Endometrium (tissue), 2 donors: ENCODE data around the gene SAP25.
"Not testable (repeated sequence)": the region's sequence is repeated elsewhere in the genome, so short reads cannot be mapped to it uniquely, and the experiment has no call there.

Experiments used
- FAIRE-seq: peaks from 2 replicates; lab custom pipeline; 2012; peaks lifted over from hg19 to GRCh38; lab: Jason Lieb, UNC
- donor health status: control.
- donor health status: control.

SAP25 gene

DNA sequence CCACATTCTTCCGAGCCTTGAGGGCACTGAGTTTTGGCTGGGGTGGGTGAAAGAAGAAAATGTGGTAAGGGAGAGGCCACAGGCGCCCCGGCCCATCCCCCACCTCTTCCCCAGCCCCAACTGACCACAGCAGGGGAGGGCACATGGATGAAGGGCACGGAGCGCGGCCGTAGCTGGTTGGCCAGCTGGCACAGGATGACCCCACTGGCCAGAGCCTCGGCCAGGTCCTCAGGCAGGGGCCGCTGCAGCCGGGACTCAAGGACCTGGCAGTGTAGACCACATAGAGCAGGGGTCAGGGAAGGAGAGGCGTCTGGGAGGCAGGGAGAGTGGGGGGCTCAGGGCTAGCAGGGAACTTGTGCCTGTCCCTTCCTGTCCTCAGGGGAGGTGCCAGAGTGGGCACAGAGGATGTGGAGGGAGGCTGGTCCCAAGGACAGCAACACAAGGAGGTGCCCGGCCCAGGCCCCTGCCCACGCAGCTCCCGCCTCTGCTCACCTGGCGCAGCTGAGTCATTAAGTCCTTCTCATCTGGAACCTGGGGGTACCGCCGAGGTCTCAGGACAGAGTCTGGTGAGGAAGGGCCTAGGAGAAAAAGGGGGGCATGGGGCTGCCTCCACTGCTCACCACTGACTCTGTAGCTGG is 2.2 kb upstream of the SAP25 start:
- no peak for FAIRE-seq

DNA sequence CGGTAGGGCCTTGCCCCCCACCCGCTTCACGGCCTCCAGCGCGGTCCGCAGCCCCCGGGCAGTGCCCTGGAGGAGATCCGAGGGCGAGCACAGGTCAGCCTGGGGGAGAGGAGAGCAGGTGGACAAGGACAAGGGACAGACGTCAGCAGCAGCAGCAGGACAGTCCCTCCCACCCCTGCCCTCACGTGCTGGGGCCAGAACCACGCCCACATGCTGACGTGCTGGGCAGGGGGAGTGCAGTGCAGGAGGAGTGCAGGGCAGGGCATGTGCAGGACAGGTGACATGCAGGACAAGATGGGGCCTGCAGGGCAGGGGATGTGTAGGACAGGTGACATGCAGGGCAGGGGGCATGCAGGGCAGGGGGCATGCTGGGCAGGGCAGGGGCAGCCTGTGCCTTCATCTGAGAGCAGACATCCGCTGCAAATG is 1.5 kb upstream of the SAP25 start:
- FAIRE-seq = no peak

DNA sequence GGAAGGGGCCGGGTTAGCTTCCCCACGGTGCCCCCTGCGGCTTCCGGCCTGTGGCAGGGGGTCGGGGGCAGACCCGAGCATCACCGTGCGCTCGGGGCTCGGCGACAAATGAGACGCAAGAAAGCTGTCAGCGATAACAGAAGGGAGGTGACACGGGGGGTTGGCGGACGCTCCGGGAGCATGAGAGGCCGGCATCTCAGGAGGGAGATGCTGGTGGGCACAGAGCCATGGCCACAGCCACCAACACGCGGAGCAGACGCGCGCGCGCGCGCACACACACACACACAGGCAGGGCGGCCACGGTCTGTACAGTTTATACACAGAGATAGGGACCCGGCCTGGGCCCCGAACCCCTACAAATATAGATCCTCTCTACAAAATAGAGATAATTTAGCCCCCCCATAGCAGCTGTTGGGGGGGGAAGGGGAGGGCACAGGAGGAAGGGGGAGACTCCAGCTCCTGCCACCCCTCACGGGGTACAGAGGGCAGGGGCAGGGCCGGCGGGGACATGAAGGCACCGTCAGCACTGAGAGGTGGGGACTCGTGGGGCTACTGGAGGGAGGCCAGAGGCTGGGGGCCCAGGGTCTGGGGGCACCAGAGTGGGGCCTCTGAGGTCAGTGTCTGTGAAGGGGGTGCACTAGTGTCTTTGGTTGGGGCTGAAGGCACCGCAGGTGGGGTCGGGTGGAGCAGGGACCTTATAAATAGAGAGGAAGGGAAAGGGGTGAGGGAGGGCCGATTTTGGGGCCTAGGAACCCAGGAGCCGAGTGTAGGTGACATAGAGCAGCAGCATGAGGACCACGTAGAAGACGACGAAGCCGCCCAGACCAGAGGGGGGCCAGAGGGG is 884 bp upstream of the SAP25 start:
- no peak for FAIRE-seq

DNA sequence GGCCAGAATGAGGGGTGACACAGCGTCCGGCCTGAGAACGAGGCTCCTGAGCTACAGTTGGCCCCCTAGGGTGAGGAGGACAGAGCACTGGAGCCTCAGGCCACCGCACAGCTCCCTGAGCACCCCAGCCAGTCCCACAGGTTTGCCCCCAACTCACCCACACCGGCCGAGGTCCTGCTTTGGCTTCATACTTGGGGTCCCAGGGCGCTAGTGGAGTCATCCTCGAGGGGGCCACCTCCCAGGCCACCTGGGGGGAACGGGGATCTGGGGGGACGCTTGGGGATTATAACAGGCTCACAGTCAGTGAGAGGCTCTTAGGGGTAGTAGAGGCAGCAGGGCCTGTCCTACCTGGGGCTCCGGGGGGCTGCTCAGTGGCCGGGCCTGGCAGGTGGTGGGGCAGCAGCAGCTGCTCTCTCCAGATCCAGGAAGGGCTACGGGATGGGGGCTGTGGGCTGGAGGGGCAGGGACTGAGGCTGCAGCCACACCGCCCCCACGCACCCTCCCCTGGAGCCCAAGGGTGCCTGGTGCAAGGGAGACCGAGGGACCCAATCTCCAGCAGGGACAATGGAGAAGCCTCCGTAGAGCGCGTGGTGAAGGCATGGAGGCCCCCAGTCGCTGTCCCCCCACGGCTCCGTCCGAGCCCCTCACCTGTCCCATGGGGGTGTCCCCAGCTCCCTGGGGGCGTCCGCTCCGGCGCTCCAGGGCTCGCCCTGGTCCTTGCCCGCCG is 588 bp downstream of the SAP25 start:
- FAIRE-seq = no peak

DNA sequence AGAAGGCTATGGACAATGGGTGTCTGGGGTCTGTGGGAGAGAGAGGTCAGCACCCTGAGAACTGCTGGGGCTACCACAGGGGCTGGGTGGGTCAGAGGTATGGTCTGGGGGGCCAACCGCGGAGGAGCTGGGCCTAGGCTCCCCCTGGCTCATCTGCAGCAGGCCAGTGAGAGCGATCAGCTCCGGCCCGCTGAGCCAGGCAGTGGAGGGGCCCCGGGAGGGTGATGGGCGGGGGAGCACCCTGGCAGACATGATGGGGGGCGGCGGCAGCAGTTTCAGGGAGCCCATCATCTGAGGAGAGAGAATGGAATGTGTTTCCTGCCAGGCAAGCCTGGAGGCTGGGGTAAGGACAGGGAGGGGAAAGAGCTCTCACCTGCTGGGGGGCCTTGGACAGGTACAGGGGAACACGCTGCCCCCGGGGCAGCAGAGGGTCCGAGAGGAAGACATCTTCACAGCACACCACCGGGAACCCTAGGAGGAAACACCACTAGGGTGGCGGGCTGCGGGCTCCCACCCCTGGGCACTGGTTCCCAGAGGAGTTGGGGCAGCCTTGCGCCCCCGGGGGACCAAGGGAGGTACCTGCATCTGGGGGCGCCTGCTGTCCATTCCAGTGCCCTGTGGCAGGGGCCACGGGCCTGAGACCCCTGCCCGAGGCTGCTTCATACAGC is 1.3 kb downstream of the SAP25 start:
- FAIRE-seq = no peak

- FAIRE-seq = no peak
Observed at GRCh38 chr7:100571829-100572116, 1.9 kb downstream of the SAP25 start.

GRCh38 chr7:100570954-100571828 is 2.5 kb downstream of the SAP25 start:
- no peak for FAIRE-seq

DNA sequence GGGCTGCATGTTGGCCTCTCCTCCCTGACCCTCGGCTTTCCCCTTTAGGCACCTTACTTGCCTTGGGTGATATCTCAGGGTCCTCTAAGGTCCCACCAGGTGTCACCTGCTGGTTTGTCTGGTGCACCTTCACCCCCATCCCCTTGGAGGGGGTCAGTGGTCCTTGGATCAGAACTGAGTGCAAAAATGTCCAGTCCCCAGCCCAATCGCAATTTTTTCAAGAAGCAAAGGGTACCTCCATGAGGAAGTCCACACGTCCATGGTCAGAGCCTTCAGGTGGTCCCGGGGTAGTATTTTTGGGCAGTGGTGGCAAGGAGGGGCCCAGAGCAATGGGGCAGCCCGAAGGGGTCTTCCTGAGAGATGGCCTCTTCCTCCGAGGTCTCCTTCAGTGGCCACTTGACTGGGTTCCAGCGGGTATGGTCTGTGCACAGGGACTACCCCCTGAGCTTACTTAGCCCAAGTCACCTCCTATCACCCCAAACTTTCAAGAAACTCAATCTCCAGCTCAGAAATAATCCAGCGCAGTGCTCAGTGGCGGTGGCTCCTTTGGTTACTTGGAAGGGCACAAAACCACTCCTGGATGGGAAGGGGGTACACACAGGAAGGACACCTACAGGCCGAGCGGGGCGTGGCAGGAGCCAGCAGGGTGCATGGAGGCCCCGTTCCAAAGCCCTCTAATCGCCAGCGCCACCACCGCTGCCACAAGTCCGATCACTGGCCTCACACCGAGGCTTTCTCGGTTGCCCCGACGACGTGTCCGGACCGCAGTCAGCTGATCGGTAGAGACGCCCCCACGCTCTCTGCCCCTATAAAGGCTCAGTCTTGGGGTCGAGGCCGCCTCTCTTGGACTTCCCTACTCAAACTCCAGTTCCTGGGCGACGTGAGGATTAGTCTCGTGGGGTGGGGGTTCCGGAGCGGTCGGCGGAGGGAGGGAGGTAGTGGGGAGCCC is 4.5 kb downstream of the SAP25 start:
- no peak for FAIRE-seq

DNA sequence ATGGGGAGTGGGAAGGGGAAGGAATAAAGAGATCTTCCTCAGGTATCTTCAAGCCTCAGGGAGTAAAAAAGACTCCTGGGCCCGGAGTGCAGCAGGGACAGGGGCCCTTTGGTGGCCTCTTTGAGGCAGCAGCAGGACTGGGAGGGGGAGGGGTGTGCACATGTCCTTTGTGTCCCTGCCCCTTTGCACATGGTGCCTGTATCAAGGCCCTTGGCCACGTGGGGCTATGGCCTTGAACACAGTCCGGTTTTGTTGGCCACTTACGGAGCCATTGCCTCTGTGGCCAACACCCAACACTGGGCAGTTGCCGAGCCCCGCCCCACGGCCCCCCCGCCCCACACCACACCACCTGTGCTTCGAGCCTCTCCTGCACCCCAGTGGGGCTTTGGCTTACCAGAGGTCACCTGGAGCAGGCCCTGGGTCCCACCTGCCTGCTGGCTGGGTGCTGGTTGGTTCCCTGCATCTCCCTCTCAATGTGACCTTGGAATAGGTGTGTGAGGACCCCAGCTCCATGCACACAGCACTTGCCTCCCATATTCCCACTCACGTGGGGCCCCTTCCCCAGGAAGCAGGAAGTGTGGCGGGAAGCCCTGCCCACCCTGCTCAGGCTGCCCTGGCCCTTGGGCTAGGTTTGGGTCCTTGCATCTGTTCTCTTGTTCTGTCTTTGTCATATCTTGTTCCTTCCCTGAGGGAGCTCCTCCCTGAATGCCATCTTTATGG is 5.4 kb downstream of the SAP25 start:
- no peak for FAIRE-seq

- FAIRE-seq = no peak
Observed at GRCh38 chr7:100567751-100568175, 5.9 kb downstream of the SAP25 start.

- no peak for FAIRE-seq
Observed at GRCh38 chr7:100567031-100567730, 6.5 kb downstream of the SAP25 start.

- FAIRE-seq = no peak
Observed at GRCh38 chr7:100566018-100566531, 7.6 kb downstream of the SAP25 start.

DNA sequence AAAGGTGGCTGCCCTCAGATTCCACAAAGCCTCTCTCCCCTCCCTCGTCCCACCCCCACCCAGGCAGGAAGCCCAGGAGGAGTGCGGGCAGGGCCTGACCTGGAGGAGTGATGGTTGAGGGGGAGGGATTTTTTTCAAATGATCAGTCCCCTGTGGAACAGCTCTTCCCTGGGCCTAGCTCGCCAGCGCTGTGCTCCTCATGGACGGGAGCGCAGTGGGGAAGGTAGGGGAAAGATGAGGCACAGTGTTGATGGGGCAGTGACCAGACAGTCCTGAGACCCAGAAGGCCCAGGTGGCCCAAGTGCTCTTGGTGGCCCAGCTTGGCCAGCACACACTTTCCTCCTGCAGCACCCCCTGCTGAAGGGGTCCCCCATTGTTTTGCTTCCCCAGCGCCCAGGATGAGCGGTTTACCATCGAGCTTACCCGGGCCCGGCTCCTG is 8.5 kb downstream of the SAP25 start:
- no peak for FAIRE-seq

DNA sequence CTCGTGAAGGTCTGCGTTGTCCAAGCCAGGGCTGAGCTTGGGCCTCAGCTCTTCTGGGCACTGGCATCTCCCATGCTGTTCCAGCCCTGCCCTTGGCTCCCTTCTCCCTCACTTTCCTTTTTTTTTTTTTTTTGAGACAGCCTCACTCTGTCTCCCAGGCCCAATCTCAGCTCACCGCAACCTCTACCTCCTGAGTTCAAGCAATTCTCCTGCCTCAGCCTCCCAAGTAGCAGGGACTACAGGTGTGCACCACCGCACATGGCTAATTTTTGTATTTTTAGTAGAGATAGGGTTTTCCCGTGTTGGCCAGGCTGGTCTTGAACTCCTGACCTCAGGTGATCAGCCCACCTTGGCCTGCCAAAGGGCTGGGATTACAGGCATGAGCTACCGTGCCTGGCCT is 9.3 kb downstream of the SAP25 start:
- FAIRE-seq = not testable (repeated sequence)

GRCh38 chr7:100563809-100564400 is 9.8 kb downstream of the SAP25 start:
- no peak for FAIRE-seq

DNA sequence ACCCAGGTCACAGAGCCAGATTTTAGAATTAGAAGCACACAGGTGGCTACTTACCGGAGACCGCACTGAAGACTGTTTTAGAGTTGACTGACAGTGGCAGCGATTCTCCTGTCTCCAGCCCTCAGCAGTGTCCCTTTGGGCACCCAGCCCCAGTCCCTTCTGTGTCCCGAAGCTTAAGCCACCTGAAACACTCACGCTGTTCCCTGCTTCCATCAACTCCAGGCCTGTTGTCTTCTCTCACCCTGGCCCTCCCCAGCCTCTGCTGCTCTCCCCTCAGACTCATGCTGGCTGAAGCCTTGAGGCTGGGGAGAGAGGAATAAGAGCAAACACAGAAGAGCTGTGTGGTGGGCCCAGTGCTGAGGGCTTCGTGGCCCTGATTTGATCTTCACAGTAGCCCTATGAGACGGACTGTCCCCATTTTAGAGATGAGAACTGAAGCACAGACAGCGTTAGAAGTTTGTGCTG is 10.6 kb downstream of the SAP25 start:
- no peak for FAIRE-seq

DNA sequence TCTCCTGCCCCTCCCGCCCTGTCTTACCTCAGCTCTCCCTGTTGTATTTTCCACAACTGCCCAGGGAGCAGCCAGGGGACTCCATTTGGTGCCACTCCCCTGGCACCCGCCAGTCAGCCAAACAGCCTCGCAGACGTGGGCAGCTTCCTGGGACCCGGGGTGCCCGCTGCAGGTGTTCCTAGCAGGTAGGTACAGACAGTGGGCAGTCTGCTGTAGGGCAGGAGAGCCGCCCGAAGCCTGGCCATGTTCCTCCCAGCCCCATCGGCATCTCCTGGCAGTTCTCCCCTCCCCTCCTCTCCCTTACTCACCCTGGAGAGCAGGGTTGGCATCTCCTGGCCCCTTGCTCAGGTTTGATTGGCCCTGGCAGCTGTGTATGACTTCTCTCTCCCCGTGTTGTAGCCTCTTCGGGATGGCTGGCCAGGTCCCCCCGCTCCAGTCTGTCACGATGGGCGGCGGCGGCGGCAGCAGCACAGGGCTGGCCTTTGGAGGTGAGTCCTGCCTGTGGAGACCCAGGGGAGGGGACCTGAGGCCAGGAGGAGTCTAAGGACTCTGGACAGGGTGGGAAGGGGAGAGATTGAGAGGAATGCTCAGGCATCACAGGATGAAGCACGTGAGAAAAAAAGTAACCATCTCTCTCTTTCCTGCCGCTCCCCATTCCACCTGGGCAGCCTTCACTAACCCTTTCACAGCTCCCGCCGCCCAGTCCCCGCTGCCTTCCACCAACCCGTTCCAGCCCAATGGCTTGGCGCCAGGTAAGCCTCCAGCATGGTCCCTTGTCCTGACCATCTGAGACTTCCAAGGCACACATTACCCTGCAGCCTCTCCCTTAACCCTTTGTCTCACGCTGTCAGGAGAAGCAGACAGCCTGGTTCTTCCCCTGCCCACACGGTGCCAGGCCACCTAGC is 11.3 kb downstream of the SAP25 start:
- no peak for FAIRE-seq
